IMR-90 (cell line): ENCODE data around the gene DRD4. TPM values are rescaled to one million over a fixed set of nuclear protein-coding genes. Genes with fewer than 3 reads are reported as not detected.

Source experiments
- ATAC-seq: fragments of 200-7000 bp; cut with Tn5 transposase; 2 replicates; pipeline ENCODE4 v1.9.1; 2020; ENCODE audit warnings: low read depth, mild to moderate bottlenecking, moderate library complexity
- BruUV-seq: library from RNA; stranded (reverse); fragments of 400-500 nt; replicated peaks from 2 replicates; lab custom pipeline; 2021; lab: Mats Ljungman, UMichigan
- CTCF ChIA-PET: fragments of 300-600 bp; formaldehyde crosslinking; extraction: SDS; loops from one replicate; lab custom pipeline; 2021; ENCODE audit warnings: antibody characterized with exemption; lab: Yijun Ruan, JAX
- POLR2A ChIA-PET: fragments of 300-600 bp; sonication (Branson Sonifier 250); formaldehyde crosslinking; loops from one replicate; lab custom pipeline; 2022; ENCODE audit warnings: antibody characterized with exemption; ENCODE audit not compliant: unreplicated experiment; lab: Charles Lee
- DNase-seq: peaks from one replicate; pipeline ENCODE4 v3.0.0; 2013
- H2AFZ ChIP-seq: replicated peaks from 2 replicates; pipeline ENCODE3; 2013; ENCODE audit warnings: low read length, mild to moderate bottlenecking; ENCODE audit not compliant: poor library complexity
- H2AK5ac ChIP-seq: 2 replicates; pipeline ENCODE4 v1.6.1; 2013; ENCODE audit warnings: low read depth, low read length, inconsistent platforms
- H2AK9ac ChIP-seq: replicated peaks from 2 replicates; pipeline ENCODE3; 2013; ENCODE audit warnings: mild to moderate bottlenecking, low read depth, low read length, moderate library complexity; ENCODE audit not compliant: poor library complexity
- H2BK120ac ChIP-seq: 2 replicates; pipeline ENCODE4 v1.6.1; 2013; ENCODE audit warnings: low read depth, low read length, inconsistent platforms
- H2BK15ac ChIP-seq: 3 replicates; pipeline ENCODE4 v1.6.1; 2013; ENCODE audit warnings: low read depth, low read length, inconsistent platforms
- H2BK20ac ChIP-seq: 2 replicates; pipeline ENCODE4 v1.6.1; 2013; ENCODE audit warnings: low read depth, mild to moderate bottlenecking, inconsistent platforms, low read length, moderate library complexity
- H2BK5ac ChIP-seq: 2 replicates; pipeline ENCODE4 v1.6.1; 2013; ENCODE audit warnings: mild to moderate bottlenecking, low read depth, low read length, inconsistent platforms; ENCODE audit not compliant: poor library complexity, severe bottlenecking
- H3K14ac ChIP-seq: replicated peaks from 2 replicates; pipeline ENCODE4 v1.6.1; 2013; ENCODE audit warnings: low read depth, low read length, inconsistent platforms
- H3K18ac ChIP-seq: 2 replicates; pipeline ENCODE4 v1.6.1; 2013; ENCODE audit warnings: low read depth, low read length, control low read depth
- H3K23ac ChIP-seq: 2 replicates; pipeline ENCODE4 v1.6.1; 2013; ENCODE audit warnings: low read depth, low read length, inconsistent platforms
- H3K27ac ChIP-seq: 2 replicates; pipeline ENCODE4 v1.5.1; 2013; ENCODE audit warnings: mild to moderate bottlenecking, control low read depth, low read length; ENCODE audit not compliant: insufficient read depth
- H3K27me3 ChIP-seq: 2 replicates; pipeline ENCODE4 v1.6.1; 2013; ENCODE audit warnings: low read length; ENCODE audit not compliant: control insufficient read depth, insufficient read depth
- H3K36me3 ChIP-seq: 2 replicates; pipeline ENCODE4 v1.6.1; 2013; ENCODE audit warnings: low read length, mixed read lengths; ENCODE audit not compliant: control insufficient read depth, insufficient read depth
- H3K4ac ChIP-seq: 2 replicates; pipeline ENCODE4 v1.6.1; 2013; ENCODE audit warnings: low read depth, low read length, inconsistent platforms
- H3K4me1 ChIP-seq: 2 replicates; pipeline ENCODE4 v1.6.1; 2013; ENCODE audit warnings: low read length, mixed read lengths; ENCODE audit not compliant: control insufficient read depth, insufficient read depth
- H3K4me2 ChIP-seq: 2 replicates; pipeline ENCODE4 v1.6.1; 2013; ENCODE audit warnings: low read depth, mild to moderate bottlenecking, control low read depth, low read length, moderate library complexity
- H3K4me3 ChIP-seq: 2 replicates; pipeline ENCODE4 v1.5.1; 2013; ENCODE audit warnings: low read depth, mild to moderate bottlenecking, control low read depth, low read length, moderate library complexity; ENCODE audit not compliant: insufficient read depth
- H3K56ac ChIP-seq: 2 replicates; pipeline ENCODE4 v1.6.1; 2013; ENCODE audit warnings: low read length, inconsistent platforms; ENCODE audit not compliant: insufficient read depth; ENCODE audit errors: extremely low read depth
- H3K79me1 ChIP-seq, 2 experiments: 2 replicates each; pipeline ENCODE4 v1.6.1; 2013; ENCODE audit warnings: low read length in 2 of 2, inconsistent platforms in 1 of 2, low read depth in 1 of 2
- H3K9ac ChIP-seq: 2 replicates; pipeline ENCODE4 v1.6.1; 2013; ENCODE audit warnings: low read depth, low read length, control low read depth
- H3K9me1 ChIP-seq: 2 replicates; pipeline ENCODE4 v1.6.1; 2013; ENCODE audit warnings: low read length, inconsistent platforms; ENCODE audit not compliant: insufficient read depth
- H3K9me3 ChIP-seq: 2 replicates; pipeline ENCODE4 v1.6.1; 2013; ENCODE audit warnings: low read length; ENCODE audit not compliant: control insufficient read depth, insufficient read depth
- H4K20me1 ChIP-seq: 2 replicates; pipeline ENCODE4 v1.6.1; 2013; ENCODE audit warnings: low read length, inconsistent platforms; ENCODE audit not compliant: insufficient read depth
- H4K5ac ChIP-seq: 2 replicates; pipeline ENCODE4 v1.6.1; 2013; ENCODE audit warnings: mild to moderate bottlenecking, low read depth, low read length, control low read depth
- H4K8ac ChIP-seq, 2 experiments: 2 replicates each; pipeline ENCODE4 v1.6.1; 2013; ENCODE audit warnings: low read depth in 2 of 2, low read length in 2 of 2, control low read depth in 1 of 2, inconsistent platforms in 1 of 2
- H4K91ac ChIP-seq: 2 replicates; pipeline ENCODE4 v1.6.1; 2013; ENCODE audit warnings: low read depth, low read length, inconsistent platforms; ENCODE audit not compliant: insufficient read depth
- BHLHE40 ChIP-seq: fragments of 150-350 bp; IDR thresholded peaks from 2 replicates; pipeline ENCODE4 v1.6.1; 2016; ENCODE audit warnings: mild to moderate bottlenecking, low read depth, low read length
- CEBPB ChIP-seq: IDR thresholded peaks from 2 replicates; pipeline ENCODE4 v1.6.1; 2012; ENCODE audit warnings: low read depth, low read length, improper control_type of control experiment
- CHD1 ChIP-seq: IDR thresholded peaks from 2 replicates; pipeline ENCODE4 v1.6.1; 2012; ENCODE audit warnings: low read depth, low read length, improper control_type of control experiment
- CTCF ChIP-seq: conservative IDR thresholded peaks from 2 replicates; pipeline ENCODE4 v1.5.1; 2012; ENCODE audit warnings: mild to moderate bottlenecking, low read depth, low read length, improper control_type of control experiment
- ELK1 ChIP-seq: fragments of 150-350 bp; IDR thresholded peaks from 2 replicates; pipeline ENCODE4 v1.6.1; 2016; ENCODE audit warnings: low read depth, mild to moderate bottlenecking, low read length, moderate library complexity, borderline replicate concordance
- MAZ ChIP-seq: IDR thresholded peaks from 2 replicates; pipeline ENCODE4 v1.6.1; 2012; ENCODE audit warnings: low read depth, mild to moderate bottlenecking, low read length, improper control_type of control experiment, moderate library complexity, borderline replicate concordance
- NFE2L2 ChIP-seq: fragments of 150-350 bp; IDR thresholded peaks from 2 replicates; pipeline ENCODE4 v1.6.1; 2016; ENCODE audit warnings: low read depth, mild to moderate bottlenecking, low read length
- POLR2A ChIP-seq: IDR thresholded peaks from 2 replicates; pipeline ENCODE4 v1.6.1; 2012; ENCODE audit warnings: mild to moderate bottlenecking, low read depth, low read length
- SMC3 ChIP-seq: fragments of 150-350 bp; IDR thresholded peaks from 2 replicates; pipeline ENCODE4 v1.6.1; 2016; ENCODE audit warnings: low read depth, mild to moderate bottlenecking, antibody characterized with exemption, low read length, moderate library complexity
- USF2 ChIP-seq: fragments of 150-350 bp; IDR thresholded peaks from 2 replicates; pipeline ENCODE4 v1.6.1; 2017; ENCODE audit warnings: mild to moderate bottlenecking, antibody characterized with exemption, low read length, low read depth
- WGBS, 2 experiments: methylation state at CpG; one replicate each; pipeline versions ENCODE4 v1.1.5 to v1.1.7; 2013; ENCODE audit warnings: missing lambda C conversion rate in 2 of 2; ENCODE audit not compliant: insufficient read length in 1 of 2; ENCODE audit errors: extremely low coverage in 2 of 2; 5-methylcytosine and 5-hydroxymethylcytosine counted together
- dilution Hi-C: fragments of 300-500 bp; cut with HindIII; formaldehyde crosslinking; loops from one replicate; pipeline ENCODE4 v1.14.3; 2018; ENCODE audit warnings: low sequenced_read_pairs; ENCODE audit not compliant: unreplicated experiment
- in situ Hi-C: fragments of 300-500 bp; cut with MboI; formaldehyde crosslinking; loops from 3 replicates; pipeline ENCODE4 v1.14.3; 2019; ENCODE audit warnings: low sequenced_read_pairs, inconsistent platforms, mixed read lengths
- intact Hi-C: fragments of 100-400 bp; cut with micrococcal nuclease; formaldehyde crosslinking; loops from 2 replicates; pipeline ENCODE4 v1.10.0; 2022
- polyA plus RNA-seq, 3 experiments: library from polyadenylated mRNA; depleted of rRNA; stranded (reverse); fragments of >200 nt; gene quantifications; 2 replicates each; pipeline ENCODE4 v1.2.3, GENCODE V29; 2012; ENCODE audit warnings: low replicate concordance in 1 of 3
- total RNA-seq: library from RNA; depleted of rRNA; stranded (reverse); fragments of >200 nt; gene quantifications from 2 replicates; pipeline ENCODE4 v1.2.3, GENCODE V29; 2012

Gene DRD4
- total and polyA plus RNA-seq, 2 of the 4 experiments (the other 2 are of a cell fraction) = not detected

- no peak overlapping the region for H3K4me3 ChIP-seq
- no peak overlapping the region for H4K5ac ChIP-seq
- TF ChIP-seq BHLHE40 (no peak), SMC3 (no peak), MAZ (no peak), NFE2L2 (no peak), CEBPB (no peak), CHD1 (no peak), USF2 (no peak), POLR2A (no peak), ELK1 (no peak), CTCF (no peak)
- dilution Hi-C loops = no loop called here
- DNase-seq (no peak), ATAC-seq (no peak)
- H3K27me3 ChIP-seq = no peaks in the 10 kb centered on the region
- H3K9ac ChIP-seq = no peak overlapping the region
- no peaks in the 10 kb centered on the region for H4K20me1 ChIP-seq
- H2AK9ac ChIP-seq = no peak overlapping the region
- H3K79me1 ChIP-seq = no peaks in the 10 kb centered on the region; a peak in 1 of 4 replicates
- no peak overlapping the region for H3K18ac ChIP-seq
- no peak overlapping the region for H4K8ac ChIP-seq
- H3K27ac ChIP-seq = no peak overlapping the region
- no peak overlapping the region for H2BK120ac ChIP-seq
- no peak overlapping the region for H3K23ac ChIP-seq
- H3K4ac ChIP-seq = no peak overlapping the region
- no peak overlapping the region for H3K56ac ChIP-seq
- ChIA-PET CTCF (no interaction called here), POLR2A (no interaction called here)
- intact Hi-C loops = no loop called here
- in situ Hi-C loops = no loop called here
- peaks cover 20% of the 10 kb centered on the region for H3K36me3 ChIP-seq
- no peak overlapping the region for H4K91ac ChIP-seq
- BruUV-seq = no TSS peak
- H2BK15ac ChIP-seq = no peak overlapping the region
- no peak overlapping the region for H2AFZ ChIP-seq
- H3K9me1 ChIP-seq = no peaks in the 10 kb centered on the region
- no peaks in the 10 kb centered on the region for H3K9me3 ChIP-seq
- no peak overlapping the region for H3K14ac ChIP-seq
- H3K4me1 ChIP-seq = peaks cover 3% of the 10 kb centered on the region
- 100% methylated on average over 3 of the region's 15 CpGs; no CpG with 5 or more reads in 1 of the 2 experiments for WGBS, 2 experiments
- H2AK5ac ChIP-seq = no peak overlapping the region
- no peak overlapping the region for H3K4me2 ChIP-seq
- no peak overlapping the region for H2BK20ac ChIP-seq
- no peak overlapping the region for H2BK5ac ChIP-seq
Measured at GRCh38 chr11:653837-654236, 16.8 kb downstream of the DRD4 start.
